Liver (tissue), 3 donors: ENCODE measurements around the gene RWDD1.

ENCODE experiments used
- HNF4A ChIP-seq, 2 donors: conservative IDR thresholded peaks; 2 replicates each; pipeline ENCODE4 v1.6.1; 2016; ENCODE audit warnings: antibody characterized with exemption in 2 of 2, mild to moderate bottlenecking in 2 of 2
- NR2F2 ChIP-seq: IDR thresholded peaks from 2 replicates; pipeline ENCODE4 v1.6.1; 2016; ENCODE audit warnings: antibody characterized with exemption
- RAD21 ChIP-seq, 2 donors: IDR thresholded peaks; 2 replicates each; pipeline ENCODE4 v1.6.1; 2016; ENCODE audit warnings: antibody characterized with exemption in 2 of 2, mild to moderate bottlenecking in 2 of 2
- RXRA ChIP-seq, 2 donors: IDR thresholded peaks; 2 replicates each; pipeline ENCODE4 v1.6.1; 2017 to 2018; ENCODE audit warnings: antibody characterized with exemption in 2 of 2, mild to moderate bottlenecking in 1 of 2
- SP1 ChIP-seq: IDR thresholded peaks from 2 replicates; pipeline ENCODE4 v1.6.1; 2018; ENCODE audit warnings: antibody characterized with exemption, mild to moderate bottlenecking
- YY1 ChIP-seq: IDR thresholded peaks from 2 replicates; pipeline ENCODE4 v1.6.1; 2016; ENCODE audit warnings: antibody characterized with exemption, mild to moderate bottlenecking
- TF ChIP-seq, protein P1 (sequence below): fragments of 150-350 bp; IDR thresholded peaks from 2 replicates; pipeline ENCODE4 v1.5.1; 2017; ENCODE audit warnings: improper control_type of control experiment, low read depth, low read length; ENCODE audit not compliant: missing input control
- TF ChIP-seq, protein P2 (sequence below): IDR thresholded peaks from 2 replicates; pipeline ENCODE4 v1.6.1; 2016; ENCODE audit warnings: antibody characterized with exemption
- TF ChIP-seq, protein P3 (sequence below): IDR thresholded peaks from 2 replicates; pipeline ENCODE4 v1.6.1; 2016; ENCODE audit warnings: antibody characterized with exemption
- TF ChIP-seq, protein P4 (sequence below): IDR thresholded peaks from 2 replicates; pipeline ENCODE4 v1.6.1; 2016; ENCODE audit warnings: antibody characterized with exemption
- donor health status: healthy.
- donor health status: healthy.

DNA sequence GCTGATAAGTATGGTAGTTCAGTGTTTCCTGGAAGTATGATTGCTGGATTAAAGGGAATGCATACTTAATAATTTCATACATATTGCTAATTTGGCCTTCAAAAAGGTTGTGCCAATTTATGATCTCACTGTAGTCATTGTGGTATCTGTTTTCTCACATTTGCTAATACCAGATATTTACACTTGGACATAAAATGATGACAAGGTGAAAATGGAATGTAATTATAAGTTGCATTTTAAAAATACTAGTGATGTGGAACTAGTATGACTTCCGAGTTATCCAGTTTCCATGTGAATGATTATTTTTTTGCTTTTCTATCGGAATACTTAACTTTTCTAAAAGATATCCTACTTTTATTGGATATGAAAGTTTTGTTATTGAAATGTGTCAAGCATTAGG, 15.4 kb downstream of the RWDD1 start:
- TF ChIP-seq, protein P1, sequence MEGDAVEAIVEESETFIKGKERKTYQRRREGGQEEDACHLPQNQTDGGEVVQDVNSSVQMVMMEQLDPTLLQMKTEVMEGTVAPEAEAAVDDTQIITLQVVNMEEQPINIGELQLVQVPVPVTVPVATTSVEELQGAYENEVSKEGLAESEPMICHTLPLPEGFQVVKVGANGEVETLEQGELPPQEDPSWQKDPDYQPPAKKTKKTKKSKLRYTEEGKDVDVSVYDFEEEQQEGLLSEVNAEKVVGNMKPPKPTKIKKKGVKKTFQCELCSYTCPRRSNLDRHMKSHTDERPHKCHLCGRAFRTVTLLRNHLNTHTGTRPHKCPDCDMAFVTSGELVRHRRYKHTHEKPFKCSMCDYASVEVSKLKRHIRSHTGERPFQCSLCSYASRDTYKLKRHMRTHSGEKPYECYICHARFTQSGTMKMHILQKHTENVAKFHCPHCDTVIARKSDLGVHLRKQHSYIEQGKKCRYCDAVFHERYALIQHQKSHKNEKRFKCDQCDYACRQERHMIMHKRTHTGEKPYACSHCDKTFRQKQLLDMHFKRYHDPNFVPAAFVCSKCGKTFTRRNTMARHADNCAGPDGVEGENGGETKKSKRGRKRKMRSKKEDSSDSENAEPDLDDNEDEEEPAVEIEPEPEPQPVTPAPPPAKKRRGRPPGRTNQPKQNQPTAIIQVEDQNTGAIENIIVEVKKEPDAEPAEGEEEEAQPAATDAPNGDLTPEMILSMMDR, result no peak
- no peak for TF ChIP-seq YY1
- no peak for TF ChIP-seq SP1
- no peak for TF ChIP-seq RAD21 (IDR thresholded peaks at IDR 0.05)
- TF ChIP-seq, protein P2, sequence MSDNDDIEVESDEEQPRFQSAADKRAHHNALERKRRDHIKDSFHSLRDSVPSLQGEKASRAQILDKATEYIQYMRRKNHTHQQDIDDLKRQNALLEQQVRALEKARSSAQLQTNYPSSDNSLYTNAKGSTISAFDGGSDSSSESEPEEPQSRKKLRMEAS, result no peak
- TF ChIP-seq, protein P3, sequence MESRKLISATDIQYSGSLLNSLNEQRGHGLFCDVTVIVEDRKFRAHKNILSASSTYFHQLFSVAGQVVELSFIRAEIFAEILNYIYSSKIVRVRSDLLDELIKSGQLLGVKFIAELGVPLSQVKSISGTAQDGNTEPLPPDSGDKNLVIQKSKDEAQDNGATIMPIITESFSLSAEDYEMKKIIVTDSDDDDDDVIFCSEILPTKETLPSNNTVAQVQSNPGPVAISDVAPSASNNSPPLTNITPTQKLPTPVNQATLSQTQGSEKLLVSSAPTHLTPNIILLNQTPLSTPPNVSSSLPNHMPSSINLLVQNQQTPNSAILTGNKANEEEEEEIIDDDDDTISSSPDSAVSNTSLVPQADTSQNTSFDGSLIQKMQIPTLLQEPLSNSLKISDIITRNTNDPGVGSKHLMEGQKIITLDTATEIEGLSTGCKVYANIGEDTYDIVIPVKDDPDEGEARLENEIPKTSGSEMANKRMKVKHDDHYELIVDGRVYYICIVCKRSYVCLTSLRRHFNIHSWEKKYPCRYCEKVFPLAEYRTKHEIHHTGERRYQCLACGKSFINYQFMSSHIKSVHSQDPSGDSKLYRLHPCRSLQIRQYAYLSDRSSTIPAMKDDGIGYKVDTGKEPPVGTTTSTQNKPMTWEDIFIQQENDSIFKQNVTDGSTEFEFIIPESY, result no peak
- no peak for TF ChIP-seq NR2F2
- TF ChIP-seq, protein P4, sequence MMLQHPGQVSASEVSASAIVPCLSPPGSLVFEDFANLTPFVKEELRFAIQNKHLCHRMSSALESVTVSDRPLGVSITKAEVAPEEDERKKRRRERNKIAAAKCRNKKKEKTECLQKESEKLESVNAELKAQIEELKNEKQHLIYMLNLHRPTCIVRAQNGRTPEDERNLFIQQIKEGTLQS, result no peak
- no peak for TF ChIP-seq RXRA (IDR thresholded peaks at IDR 0.05)
- TF ChIP-seq HNF4A (conservative IDR thresholded peaks at IDR 0.05), result no peak
